ENCODE data around the gene ELOVL6.
"Not testable (repeated sequence)": the region's sequence is repeated elsewhere in the genome, so short reads cannot be mapped to it uniquely, and the experiment has no call there.

Gene ELOVL6

DNA sequence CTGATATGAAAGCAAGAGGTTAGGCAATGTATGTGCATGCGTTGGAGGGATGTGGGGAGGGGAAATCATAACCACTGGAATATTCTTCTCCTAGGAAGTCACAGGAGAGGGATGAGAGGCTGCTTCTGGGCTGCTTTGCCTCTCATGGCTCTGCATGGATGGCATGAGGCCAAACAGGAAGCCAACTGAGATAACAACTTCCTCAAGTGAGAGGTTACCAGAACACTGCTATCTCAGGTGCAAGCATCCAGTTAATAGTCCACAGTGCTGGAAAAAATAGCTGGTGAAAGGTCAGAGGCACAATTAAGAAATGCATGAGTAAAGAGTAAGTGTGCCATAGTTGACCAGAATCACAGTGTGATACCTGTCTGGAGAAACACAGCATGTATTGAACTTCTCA lies 113.3 kb downstream of the ELOVL6 start:
- H3K27ac ChIP-seq = no peak overlapping the region
- DNase-seq (ENCODE audit: low spot score) = no peak
- TF ChIP-seq, protein P1, sequence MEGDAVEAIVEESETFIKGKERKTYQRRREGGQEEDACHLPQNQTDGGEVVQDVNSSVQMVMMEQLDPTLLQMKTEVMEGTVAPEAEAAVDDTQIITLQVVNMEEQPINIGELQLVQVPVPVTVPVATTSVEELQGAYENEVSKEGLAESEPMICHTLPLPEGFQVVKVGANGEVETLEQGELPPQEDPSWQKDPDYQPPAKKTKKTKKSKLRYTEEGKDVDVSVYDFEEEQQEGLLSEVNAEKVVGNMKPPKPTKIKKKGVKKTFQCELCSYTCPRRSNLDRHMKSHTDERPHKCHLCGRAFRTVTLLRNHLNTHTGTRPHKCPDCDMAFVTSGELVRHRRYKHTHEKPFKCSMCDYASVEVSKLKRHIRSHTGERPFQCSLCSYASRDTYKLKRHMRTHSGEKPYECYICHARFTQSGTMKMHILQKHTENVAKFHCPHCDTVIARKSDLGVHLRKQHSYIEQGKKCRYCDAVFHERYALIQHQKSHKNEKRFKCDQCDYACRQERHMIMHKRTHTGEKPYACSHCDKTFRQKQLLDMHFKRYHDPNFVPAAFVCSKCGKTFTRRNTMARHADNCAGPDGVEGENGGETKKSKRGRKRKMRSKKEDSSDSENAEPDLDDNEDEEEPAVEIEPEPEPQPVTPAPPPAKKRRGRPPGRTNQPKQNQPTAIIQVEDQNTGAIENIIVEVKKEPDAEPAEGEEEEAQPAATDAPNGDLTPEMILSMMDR (IDR thresholded peaks at IDR 0.05) = no peak
- no peak overlapping the region for H3K4me3 ChIP-seq

DNA sequence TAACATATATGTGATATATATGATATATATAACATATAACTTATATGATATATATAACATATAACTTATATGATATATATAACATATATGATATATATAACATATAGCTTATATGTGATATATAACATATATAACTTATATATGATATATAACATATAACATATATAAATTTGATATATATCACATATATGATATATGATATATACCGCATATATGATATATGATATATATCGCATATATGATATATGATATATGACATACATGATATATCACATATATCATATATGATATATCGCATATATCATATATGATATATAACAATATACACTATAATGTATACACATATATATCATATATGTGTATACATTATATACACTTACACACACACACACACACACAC lies 114.3 kb downstream of the ELOVL6 start:
- TF ChIP-seq, protein P1 (IDR thresholded peaks at IDR 0.05) = no peak
- Histone ChIP-seq H3K4me3 (no peak overlapping the region), H3K27ac (no peak overlapping the region)
- DNase-seq (ENCODE audit: low spot score) = no peak

DNA sequence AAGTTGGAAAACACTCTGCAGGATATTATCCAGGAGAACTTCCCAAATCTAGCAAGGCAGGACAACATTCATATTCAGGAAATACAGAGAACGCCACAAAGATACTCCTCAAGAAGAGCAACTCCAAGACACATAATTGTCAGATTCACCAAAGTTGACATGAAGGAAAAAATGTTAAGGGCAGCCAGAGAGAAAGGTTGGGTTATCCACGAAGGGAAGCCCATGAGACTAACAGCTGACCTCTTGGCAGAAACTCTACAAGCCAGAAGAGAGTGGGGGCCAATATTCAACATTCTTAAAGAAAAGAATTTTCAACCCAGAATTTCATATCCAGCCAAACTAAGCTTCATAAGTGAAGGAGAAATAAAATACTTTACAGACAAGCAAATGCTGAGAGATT lies 120.3 kb downstream of the ELOVL6 start:
- H3K4me3 ChIP-seq; H3K27ac ChIP-seq; DNase-seq (ENCODE audit: low spot score): not testable (repeated sequence)

DNA sequence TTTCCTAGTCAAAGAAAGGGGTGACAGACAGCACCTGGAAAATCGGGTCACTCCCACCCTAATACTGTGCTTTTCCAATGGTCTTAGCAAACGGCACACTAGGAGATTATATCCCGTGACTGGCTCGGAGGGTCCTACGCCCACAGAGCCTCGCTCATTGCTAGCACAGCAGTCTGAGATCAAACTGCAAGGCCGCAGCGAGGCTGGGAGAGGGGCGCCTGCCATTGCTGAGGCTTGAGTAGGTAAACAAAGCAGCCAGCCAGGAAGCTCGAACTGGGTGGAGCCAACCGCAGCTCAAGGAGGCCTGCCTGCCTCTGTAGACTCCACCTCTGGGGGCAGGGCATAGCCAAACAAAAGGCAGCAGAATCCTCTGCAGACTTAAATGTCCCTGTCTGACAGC lies 121.6 kb downstream of the ELOVL6 start:
- not testable (repeated sequence) for H3K4me3 ChIP-seq; H3K27ac ChIP-seq; DNase-seq (ENCODE audit: low spot score)

DNA sequence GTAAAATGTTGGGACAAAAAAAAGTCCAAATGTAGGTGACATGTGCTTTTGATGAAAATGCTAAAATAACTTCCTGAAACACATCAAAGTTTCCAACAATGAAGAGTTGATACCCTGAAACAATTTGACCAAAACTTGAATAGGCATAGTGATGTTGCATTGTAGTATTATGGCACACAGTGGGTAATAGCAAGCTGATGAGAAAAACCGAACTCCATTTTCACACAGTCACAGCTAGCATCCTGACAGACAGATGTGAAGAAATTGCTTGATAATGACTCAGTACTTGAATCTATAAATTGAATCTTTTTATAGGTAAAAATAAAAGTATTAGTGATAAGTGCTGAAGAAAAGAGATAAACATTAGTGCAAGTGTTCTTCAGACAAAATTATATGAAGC lies 122.5 kb downstream of the ELOVL6 start:
- TF ChIP-seq, protein P1 (IDR thresholded peaks at IDR 0.05) = no peak
- H3K4me3 ChIP-seq = no peak overlapping the region
- no peak for DNase-seq (ENCODE audit: low spot score)
- no peak overlapping the region for H3K27ac ChIP-seq

DNA sequence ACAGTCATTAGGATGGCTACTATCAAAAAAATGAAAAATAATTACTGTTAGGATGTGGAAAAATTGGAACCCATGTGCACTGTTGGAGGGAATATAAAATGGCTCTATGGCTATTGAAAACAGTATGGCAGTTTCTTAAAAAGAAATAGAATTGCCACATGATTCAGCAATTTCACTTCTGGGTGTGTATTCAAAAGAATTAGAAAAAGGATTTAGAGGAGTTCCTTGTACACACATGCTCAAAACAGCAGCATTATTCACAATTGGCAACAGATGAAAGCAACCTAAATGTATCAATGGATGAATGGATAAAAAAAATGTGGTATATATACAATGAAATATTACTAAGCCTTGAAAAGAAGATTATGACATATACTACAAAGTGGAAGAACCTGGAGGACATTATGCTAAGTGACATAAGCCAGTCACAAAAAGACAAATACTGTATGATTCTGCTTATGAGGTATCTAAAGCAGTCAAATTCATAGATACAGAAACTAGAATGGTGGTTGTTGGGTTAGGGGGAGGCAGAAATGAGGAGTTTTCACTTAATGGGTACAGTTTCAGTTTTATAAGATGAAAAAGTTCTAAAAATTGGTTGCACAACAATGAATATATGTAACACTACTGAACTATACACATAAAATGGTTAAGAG lies 123.2 kb downstream of the ELOVL6 start:
- no peak for DNase-seq (ENCODE audit: low spot score)
- no peak overlapping the region for H3K4me3 ChIP-seq
- TF ChIP-seq, protein P1 (IDR thresholded peaks at IDR 0.05) = no peak
- H3K27ac ChIP-seq = no peak overlapping the region

DNA sequence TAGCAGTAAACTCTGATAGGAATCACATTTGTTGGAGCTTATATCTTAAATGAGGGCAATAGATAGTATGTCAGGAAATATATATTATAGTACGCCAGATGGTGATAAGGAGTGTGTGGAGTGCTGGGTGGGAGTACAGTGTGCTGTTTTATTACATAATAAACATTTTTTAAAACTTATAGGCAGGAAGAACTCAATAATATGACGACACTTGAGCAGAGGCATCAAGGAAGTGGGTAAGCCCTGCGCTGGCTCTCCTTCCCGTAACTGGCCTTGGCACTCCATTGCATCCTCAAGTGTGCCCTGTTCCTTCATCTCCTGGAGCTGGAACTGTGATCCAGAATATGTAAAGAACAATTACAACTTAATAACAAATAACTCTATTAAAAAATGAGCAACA lies 123.8 kb downstream of the ELOVL6 start:
- Histone ChIP-seq H3K4me3 (no peak overlapping the region), H3K27ac (no peak overlapping the region)
- no peak for DNase-seq (ENCODE audit: low spot score)
- TF ChIP-seq, protein P1 (IDR thresholded peaks at IDR 0.05) = no peak

DNA sequence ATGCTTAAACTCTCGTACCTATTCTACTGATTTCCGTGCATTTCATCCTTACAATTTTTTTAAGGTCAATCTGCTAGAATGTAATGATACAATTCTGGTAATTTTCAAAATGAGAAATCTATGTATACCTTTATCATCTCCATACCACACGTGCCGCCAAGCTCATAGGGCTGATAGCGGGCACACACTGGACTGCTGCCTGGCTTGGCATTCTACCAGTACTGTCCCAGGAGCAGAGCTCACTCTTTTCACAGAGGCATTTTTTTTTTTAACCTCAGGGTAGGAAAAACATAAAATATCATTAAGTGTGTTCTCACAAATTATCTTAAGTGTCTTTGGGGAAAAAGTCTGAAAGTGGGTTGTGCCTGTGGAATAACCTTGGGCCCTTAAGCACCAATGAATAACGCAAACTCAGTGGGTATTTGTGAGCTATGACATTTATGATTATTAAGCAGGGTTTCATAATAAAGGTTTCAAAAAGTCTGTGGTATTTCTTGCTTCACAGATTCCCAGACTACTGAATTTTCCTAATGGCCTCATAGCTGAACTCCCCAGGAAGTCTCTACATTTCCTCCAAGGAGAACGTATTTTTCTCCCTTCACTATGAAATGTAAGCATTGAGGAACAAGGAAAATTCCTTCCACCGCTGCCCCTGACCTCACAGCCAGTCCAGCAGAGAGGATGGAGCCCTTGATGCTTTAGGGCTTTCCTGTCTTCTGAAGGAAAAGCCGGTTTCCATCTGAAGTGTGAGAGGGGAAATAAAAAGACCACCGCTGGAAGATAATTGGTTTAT lies 125.2 kb downstream of the ELOVL6 start:
- TF ChIP-seq, protein P1 (IDR thresholded peaks at IDR 0.05) = no peak
- no peak for DNase-seq (ENCODE audit: low spot score)

More for the DNA sequence above, 125.2 kb downstream of the ELOVL6 start:
- Histone ChIP-seq H3K27ac (no peak overlapping the region), H3K4me3 (no peak overlapping the region)
